ENCODE results near the gene RASA2.

Gene RASA2

DNA sequence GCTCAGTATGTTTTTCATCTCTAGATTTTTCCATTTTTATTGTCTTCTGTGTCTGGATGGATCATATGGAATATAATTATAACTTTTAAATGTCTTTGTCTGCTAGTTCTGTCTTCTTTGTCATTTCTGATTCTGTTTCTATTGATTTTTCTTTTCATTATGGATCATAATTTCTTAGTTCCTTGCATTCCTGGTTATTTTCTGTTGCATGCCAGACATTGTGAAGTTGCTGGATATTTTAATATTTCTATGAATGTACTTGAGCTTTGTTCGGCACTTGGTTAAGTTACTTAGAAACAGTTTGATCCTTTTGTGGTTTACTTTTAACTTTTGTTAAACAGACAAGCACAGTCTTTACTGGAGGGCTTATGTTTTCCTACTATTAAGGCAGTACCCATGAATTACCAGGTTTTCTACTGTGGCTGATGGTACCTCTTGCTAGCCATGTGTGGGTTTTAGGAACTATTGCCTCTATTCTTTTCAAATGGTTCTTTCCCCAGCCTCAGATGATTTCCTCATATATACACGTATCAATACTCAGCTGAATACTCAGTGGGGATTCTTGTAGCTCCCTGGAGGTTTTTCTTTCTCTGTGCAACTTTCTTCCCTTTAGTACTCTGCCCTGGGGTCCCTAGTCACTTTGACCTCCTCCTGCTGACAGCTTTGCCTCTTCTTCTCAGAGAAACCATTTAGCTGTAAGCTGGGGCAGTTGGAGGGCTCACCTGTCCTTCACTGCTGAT, 64.3 kb downstream of the RASA2 start:
- H3K4me1 ChIP-seq (ENCODE audit: control insufficient read depth, insufficient read depth, low read length), result no peaks in the 10 kb centered on the region
- 0 out of 2 replicates have a peak, but pooled peaks cover 5% of the 10 kb centered on the region for H3K36me3 ChIP-seq (ENCODE audit: control insufficient read depth, insufficient read depth, low read length)
- no peak overlapping the region for H3K27ac ChIP-seq (ENCODE audit: low read depth, low read length)
- no peak overlapping the region for H3K9ac ChIP-seq (ENCODE audit: low read depth, low read length)
- no peak overlapping the region for H3K4me3 ChIP-seq (ENCODE audit: low read depth, low read length)
- H3K27me3 ChIP-seq (ENCODE audit: control insufficient read depth, insufficient read depth, low read length), result no peaks in the 10 kb centered on the region
- no peaks in the 10 kb centered on the region for H3K9me3 ChIP-seq (ENCODE audit: control insufficient read depth, insufficient read depth, low read length)

DNA sequence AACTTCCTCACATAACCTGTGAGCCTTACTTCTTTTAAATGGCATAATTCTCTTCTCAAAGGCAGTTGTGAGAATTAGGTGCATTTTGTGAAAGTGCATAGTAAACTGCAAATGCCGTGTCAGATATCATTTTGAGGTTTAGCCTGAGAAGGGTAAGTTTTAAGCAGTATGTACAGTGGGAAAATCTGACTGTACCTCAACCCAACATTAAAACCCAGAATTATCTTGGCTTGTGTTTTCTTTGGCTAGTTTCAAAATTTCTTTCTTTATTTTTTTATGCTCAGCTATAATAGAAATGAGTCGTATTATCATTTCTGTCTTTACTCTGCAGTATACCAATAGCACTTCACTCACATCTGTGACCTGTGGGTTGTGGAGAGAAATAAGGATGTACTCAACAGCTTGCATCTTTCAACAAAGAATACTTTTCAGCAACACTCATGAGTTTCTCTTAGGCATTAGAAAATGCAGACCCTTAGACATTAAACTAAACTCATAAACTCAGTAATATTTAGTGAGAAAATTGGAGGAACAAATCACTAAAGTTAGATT, 65.7 kb downstream of the RASA2 start:
- no peak overlapping the region for H3K9ac ChIP-seq (ENCODE audit: low read depth, low read length)
- H3K36me3 ChIP-seq (ENCODE audit: control insufficient read depth, insufficient read depth, low read length), result peaks cover 17% of the 10 kb centered on the region
- no peak overlapping the region for H3K4me3 ChIP-seq (ENCODE audit: low read depth, low read length)
- no peaks in the 10 kb centered on the region for H3K4me1 ChIP-seq (ENCODE audit: control insufficient read depth, insufficient read depth, low read length)
- H3K9me3 ChIP-seq (ENCODE audit: control insufficient read depth, insufficient read depth, low read length), result no peaks in the 10 kb centered on the region
- no peak overlapping the region for H3K27ac ChIP-seq (ENCODE audit: low read depth, low read length)
- no peaks in the 10 kb centered on the region for H3K27me3 ChIP-seq (ENCODE audit: control insufficient read depth, insufficient read depth, low read length)

DNA sequence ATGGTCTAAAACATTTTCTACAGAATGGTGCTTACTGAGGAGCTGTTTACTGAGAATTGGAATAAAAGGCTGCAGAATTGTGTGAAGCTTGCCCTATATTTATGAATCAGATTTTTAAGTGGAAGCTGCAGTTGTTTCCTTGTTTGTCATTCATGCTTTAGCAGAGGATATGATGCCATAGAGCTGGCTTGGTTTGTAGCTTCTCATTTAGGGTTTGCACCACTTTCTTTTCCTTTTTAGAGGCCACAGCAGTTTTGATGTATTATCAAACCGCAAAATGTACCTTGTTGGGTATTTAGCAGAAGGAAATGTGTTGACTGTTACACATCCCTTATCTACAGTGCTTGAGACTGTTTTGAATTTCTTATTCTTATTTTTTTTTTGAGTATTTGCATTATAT, 66.2 kb downstream of the RASA2 start:
- Histone ChIP-seq H3K9ac (ENCODE audit: low read depth, low read length) (no peak overlapping the region), H3K27ac (ENCODE audit: low read depth, low read length) (no peak overlapping the region)

DNA sequence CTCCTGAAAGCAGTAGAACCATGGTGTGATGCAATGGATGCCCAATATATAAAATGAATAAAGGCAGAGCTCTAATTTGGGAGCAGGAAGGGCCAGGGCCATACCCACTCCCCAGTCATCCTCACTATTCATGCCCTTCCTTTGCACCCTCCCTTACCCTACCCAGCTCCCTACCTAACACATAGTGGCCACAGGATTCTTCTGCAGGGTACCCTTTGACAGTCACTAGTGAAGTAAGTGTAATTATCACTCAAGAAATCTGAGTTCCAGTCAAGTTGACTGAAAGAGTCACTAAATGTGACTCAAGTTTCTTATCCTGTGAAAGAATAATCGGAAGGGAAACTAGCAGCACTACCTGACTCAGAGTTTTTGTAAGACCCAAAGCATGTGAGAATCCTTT, 69.2 kb downstream of the RASA2 start:
- Histone ChIP-seq H3K27ac (ENCODE audit: low read depth, low read length) (no peak overlapping the region), H3K4me3 (ENCODE audit: low read depth, low read length) (no peak overlapping the region), H3K4me1 (ENCODE audit: control insufficient read depth, insufficient read depth, low read length) (no peaks in the 10 kb centered on the region), H3K9ac (ENCODE audit: low read depth, low read length) (no peak overlapping the region), H3K9me3 (ENCODE audit: control insufficient read depth, insufficient read depth, low read length) (no peaks in the 10 kb centered on the region), H3K27me3 (ENCODE audit: control insufficient read depth, insufficient read depth, low read length) (no peaks in the 10 kb centered on the region), H3K36me3 (ENCODE audit: control insufficient read depth, insufficient read depth, low read length) (peaks cover 34% of the 10 kb centered on the region)

More for the DNA sequence above, 66.2 kb downstream of the RASA2 start:
- Histone ChIP-seq H3K4me3 (ENCODE audit: low read depth, low read length) (no peak overlapping the region), H3K27me3 (ENCODE audit: control insufficient read depth, insufficient read depth, low read length) (no peaks in the 10 kb centered on the region), H3K36me3 (ENCODE audit: control insufficient read depth, insufficient read depth, low read length) (peaks cover 17% of the 10 kb centered on the region), H3K4me1 (ENCODE audit: control insufficient read depth, insufficient read depth, low read length) (no peaks in the 10 kb centered on the region), H3K9me3 (ENCODE audit: control insufficient read depth, insufficient read depth, low read length) (no peaks in the 10 kb centered on the region)

DNA sequence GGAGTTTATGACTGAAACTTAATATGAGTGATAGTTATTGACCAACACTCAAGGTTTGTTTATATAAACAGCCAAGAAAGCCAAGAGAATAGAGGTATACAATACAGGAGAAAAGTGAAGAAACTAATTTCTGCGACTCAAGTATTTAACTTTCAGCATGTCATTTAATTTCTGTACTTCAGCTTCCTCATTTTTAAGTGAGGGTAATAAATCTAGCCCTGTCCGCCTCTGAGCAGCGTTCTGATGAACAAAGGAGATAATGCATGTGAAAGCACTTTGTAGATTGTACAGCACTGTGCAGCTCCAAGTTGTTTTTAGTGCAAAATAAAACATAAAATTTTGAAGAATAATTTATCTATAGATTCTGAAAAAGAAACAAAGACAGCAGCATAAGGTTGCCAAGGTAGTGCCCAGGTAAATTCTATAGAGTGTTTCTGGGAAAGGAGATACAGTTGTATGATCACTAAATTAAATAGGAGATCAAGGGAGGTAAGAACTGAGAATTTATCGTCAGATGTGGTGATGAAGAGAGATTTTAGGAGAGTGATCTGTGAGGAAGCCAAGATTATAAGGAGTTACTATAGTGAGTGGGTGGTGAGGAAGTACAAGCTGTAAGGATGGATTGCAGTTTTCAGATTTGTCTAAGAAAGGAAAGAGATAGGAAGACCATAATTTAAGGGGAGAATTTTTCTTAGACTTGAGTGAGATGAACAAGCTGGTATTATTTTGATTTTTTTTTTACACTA, 71.3 kb downstream of the RASA2 start:
- H3K4me1 ChIP-seq (ENCODE audit: control insufficient read depth, insufficient read depth, low read length), result no peaks in the 10 kb centered on the region
- no peaks in the 10 kb centered on the region for H3K9me3 ChIP-seq (ENCODE audit: control insufficient read depth, insufficient read depth, low read length)
- H3K27me3 ChIP-seq (ENCODE audit: control insufficient read depth, insufficient read depth, low read length), result no peaks in the 10 kb centered on the region
- H3K27ac ChIP-seq (ENCODE audit: low read depth, low read length), result no peak overlapping the region
- peaks cover 34% of the 10 kb centered on the region for H3K36me3 ChIP-seq (ENCODE audit: control insufficient read depth, insufficient read depth, low read length)
- no peak overlapping the region for H3K9ac ChIP-seq (ENCODE audit: low read depth, low read length)
- H3K4me3 ChIP-seq (ENCODE audit: low read depth, low read length), result no peak overlapping the region

DNA sequence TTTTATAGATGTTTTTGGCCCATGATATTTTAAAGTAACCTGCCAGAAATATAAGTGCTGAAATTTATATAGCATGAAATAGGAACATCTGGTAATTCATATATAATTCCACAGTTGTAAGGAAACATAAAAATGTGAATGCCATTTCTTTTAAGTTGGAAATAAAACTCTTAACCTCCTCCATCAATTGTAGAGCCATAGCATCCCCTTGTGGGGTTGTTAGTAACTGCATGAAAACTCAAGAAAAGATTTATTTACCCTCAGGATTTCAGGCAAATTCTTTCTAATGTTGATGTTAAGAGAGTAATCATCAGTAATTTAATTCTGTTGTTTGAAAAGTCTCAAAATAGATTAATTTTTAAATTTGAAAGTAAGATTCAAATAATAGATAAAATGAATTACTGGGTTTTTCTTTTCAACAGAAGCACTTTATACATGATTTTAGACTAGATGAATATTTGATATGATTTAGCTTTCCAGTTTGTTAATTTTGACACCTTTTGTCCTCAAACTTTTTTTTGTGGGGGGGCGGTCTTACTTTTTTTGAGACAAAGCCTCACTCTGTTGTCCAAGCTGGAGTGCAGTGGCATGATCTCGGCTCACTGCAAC, 74.7 kb downstream of the RASA2 start:
- Histone ChIP-seq H3K27ac (ENCODE audit: low read depth, low read length) (no peak overlapping the region), H3K9me3 (ENCODE audit: control insufficient read depth, insufficient read depth, low read length) (no peaks in the 10 kb centered on the region), H3K36me3 (ENCODE audit: control insufficient read depth, insufficient read depth, low read length) (peaks cover 24% of the 10 kb centered on the region), H3K4me1 (ENCODE audit: control insufficient read depth, insufficient read depth, low read length) (no peaks in the 10 kb centered on the region), H3K4me3 (ENCODE audit: low read depth, low read length) (no peak overlapping the region), H3K27me3 (ENCODE audit: control insufficient read depth, insufficient read depth, low read length) (no peaks in the 10 kb centered on the region), H3K9ac (ENCODE audit: low read depth, low read length) (no peak overlapping the region)

DNA sequence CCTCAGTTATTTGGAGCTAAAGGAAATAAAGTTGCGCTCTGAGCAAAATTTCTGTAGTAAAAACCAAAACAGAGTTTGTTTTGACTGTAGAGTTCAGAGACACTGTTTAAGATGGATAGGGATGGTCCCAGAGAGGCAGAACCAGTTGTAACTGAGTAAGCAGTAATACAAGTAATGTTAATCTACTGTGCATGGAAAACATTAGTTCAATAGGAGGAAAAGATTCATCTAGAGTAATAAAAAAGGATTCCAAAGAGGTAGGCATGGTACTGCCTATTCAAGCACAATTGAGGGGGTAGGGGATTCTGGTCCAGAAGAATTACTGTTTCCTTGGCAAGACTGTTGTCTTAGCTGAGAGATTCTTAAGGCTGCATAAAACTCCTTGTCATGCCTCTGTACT, 77.4 kb downstream of the RASA2 start:
- no peak overlapping the region for H3K9ac ChIP-seq (ENCODE audit: low read depth, low read length)
- no peaks in the 10 kb centered on the region for H3K4me1 ChIP-seq (ENCODE audit: control insufficient read depth, insufficient read depth, low read length)
- H3K4me3 ChIP-seq (ENCODE audit: low read depth, low read length), result no peak overlapping the region
- H3K9me3 ChIP-seq (ENCODE audit: control insufficient read depth, insufficient read depth, low read length), result no peaks in the 10 kb centered on the region
- peaks cover 11% of the 10 kb centered on the region; the same call in 1 of the 2 replicates for H3K36me3 ChIP-seq (ENCODE audit: control insufficient read depth, insufficient read depth, low read length)
- no peaks in the 10 kb centered on the region for H3K27me3 ChIP-seq (ENCODE audit: control insufficient read depth, insufficient read depth, low read length)
- H3K27ac ChIP-seq (ENCODE audit: low read depth, low read length), result no peak overlapping the region

DNA sequence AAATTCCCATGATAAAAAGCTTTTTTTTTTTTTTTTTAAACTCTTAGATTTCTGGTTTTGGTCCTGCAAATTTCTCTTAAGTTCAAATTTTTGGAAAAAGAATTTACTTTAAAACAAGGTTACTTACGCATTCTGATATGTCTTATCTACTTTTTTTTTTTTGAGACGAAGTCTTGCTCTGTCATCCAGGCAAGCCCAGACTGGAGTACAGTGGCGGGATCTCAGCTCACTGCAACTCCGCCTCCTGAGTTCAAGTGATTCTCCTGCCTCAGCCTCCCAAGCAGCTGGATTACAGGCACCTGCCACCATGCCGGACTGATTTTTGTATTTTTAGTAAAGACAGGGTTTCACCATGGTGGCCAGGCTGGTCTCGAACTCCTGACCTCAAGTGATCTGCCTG, 83.2 kb downstream of the RASA2 start:
- H3K27me3 ChIP-seq (ENCODE audit: control insufficient read depth, insufficient read depth, low read length), result no peaks in the 10 kb centered on the region
- H3K9ac ChIP-seq (ENCODE audit: low read depth, low read length), result no peak overlapping the region
- no peak overlapping the region for H3K4me3 ChIP-seq (ENCODE audit: low read depth, low read length)
- H3K4me1 ChIP-seq (ENCODE audit: control insufficient read depth, insufficient read depth, low read length), result no peaks in the 10 kb centered on the region
- no peak overlapping the region for H3K27ac ChIP-seq (ENCODE audit: low read depth, low read length)
- H3K36me3 ChIP-seq (ENCODE audit: control insufficient read depth, insufficient read depth, low read length), result peaks cover 41% of the 10 kb centered on the region
- H3K9me3 ChIP-seq (ENCODE audit: control insufficient read depth, insufficient read depth, low read length), result no peaks in the 10 kb centered on the region

DNA sequence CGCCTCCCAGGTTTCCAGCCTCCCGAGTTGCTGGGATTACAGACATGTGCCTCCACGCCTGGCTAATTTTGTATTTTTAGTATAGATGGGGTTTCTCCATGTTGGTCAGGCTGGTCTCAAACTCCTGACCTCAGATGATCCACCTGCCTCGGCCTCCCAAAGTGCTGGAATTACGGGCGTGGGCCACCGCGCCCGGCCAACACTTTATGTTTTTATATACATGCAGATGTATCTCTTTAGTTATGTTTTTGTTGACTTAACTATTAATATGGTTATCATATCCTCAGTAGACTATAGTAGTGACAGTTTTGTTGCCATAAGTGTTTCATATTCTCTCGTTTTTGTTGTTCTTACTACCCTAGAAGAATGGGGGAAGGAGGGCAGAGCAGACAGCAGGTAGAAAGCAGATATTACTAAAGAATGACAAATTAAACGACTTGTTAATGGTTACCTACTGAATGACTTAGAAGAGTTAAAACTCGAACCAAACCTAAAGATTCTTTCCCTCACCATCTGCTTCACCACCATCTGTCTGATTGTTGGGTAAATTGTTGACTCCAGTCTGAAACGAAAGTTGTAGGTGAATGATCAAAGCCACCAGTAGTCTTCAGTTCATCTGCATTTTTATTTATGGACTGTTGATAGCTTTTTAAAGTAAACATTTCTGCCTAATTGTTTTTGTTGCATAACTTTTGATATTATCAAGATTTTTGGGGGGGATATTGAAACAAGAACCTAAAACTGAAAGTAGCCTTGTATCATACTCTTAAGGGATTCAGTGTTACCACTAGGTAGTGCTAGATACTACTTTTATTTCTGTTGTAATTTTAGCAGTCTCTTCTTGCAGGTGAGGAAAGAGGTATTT, 89.3 kb downstream of the RASA2 start:
- no peaks in the 10 kb centered on the region for H3K4me1 ChIP-seq (ENCODE audit: control insufficient read depth, insufficient read depth, low read length)
- no peaks in the 10 kb centered on the region for H3K9me3 ChIP-seq (ENCODE audit: control insufficient read depth, insufficient read depth, low read length)
- no peak overlapping the region for H3K4me3 ChIP-seq (ENCODE audit: low read depth, low read length)
- no peaks in the 10 kb centered on the region for H3K27me3 ChIP-seq (ENCODE audit: control insufficient read depth, insufficient read depth, low read length)
- peaks cover 67% of the 10 kb centered on the region for H3K36me3 ChIP-seq (ENCODE audit: control insufficient read depth, insufficient read depth, low read length)
- H3K9ac ChIP-seq (ENCODE audit: low read depth, low read length), result no peak overlapping the region; the same call in 1 of the 2 replicates
- peak overlapping the region; percentile 14 for H3K27ac ChIP-seq (ENCODE audit: low read depth, low read length)

DNA sequence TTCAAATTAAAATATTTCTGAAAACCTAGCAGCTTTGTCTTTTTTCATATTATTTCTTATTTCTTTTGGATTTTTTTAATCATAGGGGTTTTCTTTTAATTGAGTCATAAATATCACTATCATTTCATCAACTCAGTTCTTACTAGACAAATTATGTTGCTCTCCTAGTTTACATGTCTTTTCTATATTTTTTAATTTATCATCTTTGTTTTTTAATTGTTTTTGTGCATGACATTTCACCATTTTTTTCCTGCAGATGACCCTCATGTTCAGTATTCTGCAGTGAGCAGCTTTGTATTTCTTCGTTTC, 89.9 kb downstream of the RASA2 start:
- Histone ChIP-seq H3K9me3 (ENCODE audit: control insufficient read depth, insufficient read depth, low read length) (no peaks in the 10 kb centered on the region), H3K27ac (ENCODE audit: low read depth, low read length) (no peak overlapping the region), H3K36me3 (ENCODE audit: control insufficient read depth, insufficient read depth, low read length) (peaks cover 67% of the 10 kb centered on the region), H3K9ac (ENCODE audit: low read depth, low read length) (no peak overlapping the region), H3K4me1 (ENCODE audit: control insufficient read depth, insufficient read depth, low read length) (no peaks in the 10 kb centered on the region), H3K4me3 (ENCODE audit: low read depth, low read length) (no peak overlapping the region), H3K27me3 (ENCODE audit: control insufficient read depth, insufficient read depth, low read length) (no peaks in the 10 kb centered on the region)

All from HUES48 (cell line).